PC-3 (cell line): ENCODE data around the gene NRG3. TPM values are rescaled to one million over a fixed set of nuclear protein-coding genes. Genes with fewer than 3 reads are reported as not detected.

Experiments used
- ATAC-seq: fragments of 200-7000 bp; cut with Tn5 transposase; 2 replicates; pipeline ENCODE4 v1.9.1; 2020; ENCODE audit warnings: mild to moderate bottlenecking, moderate library complexity
- BruUV-seq: library from RNA; stranded (reverse); fragments of 400-500 nt; replicated peaks from 2 replicates; lab custom pipeline; 2021; lab: Mats Ljungman, UMichigan
- CTCF ChIA-PET: fragments of 300-600 bp; sonication (Branson Sonifier 250); formaldehyde crosslinking; loops from one replicate; lab custom pipeline; 2022; ENCODE audit warnings: antibody characterized with exemption; lab: Charles Lee
- POLR2A ChIA-PET: fragments of 300-600 bp; sonication (Branson Sonifier 250); formaldehyde crosslinking; loops from one replicate; lab custom pipeline; 2022; ENCODE audit warnings: antibody characterized with exemption; ENCODE audit not compliant: unreplicated experiment; lab: Charles Lee
- DNase-seq: peaks from one replicate; pipeline ENCODE4 v3.0.0-alpha.2; 2015
- H2AFZ ChIP-seq: fragments of 300-600 bp; sonication (generic); 2 replicates; pipeline ENCODE4 v1.6.0; 2016; ENCODE audit warnings: antibody characterized with exemption, low read length
- H3F3A ChIP-seq: fragments of 300-600 bp; sonication (generic); one replicate; pipeline ENCODE4 v1.6.0; 2017; ENCODE audit warnings: antibody characterized with exemption, low read length, control low read depth, mild to moderate bottlenecking; ENCODE audit not compliant: unreplicated experiment
- H3K27ac ChIP-seq: fragments of 300-600 bp; sonication (generic); 2 replicates; pipeline ENCODE4 v1.5.1; 2016; ENCODE audit warnings: mild to moderate bottlenecking, low read length
- H3K27me3 ChIP-seq: fragments of 300-600 bp; sonication (generic); 2 replicates; pipeline ENCODE4 v1.6.1; 2016; ENCODE audit warnings: low read length, mixed read lengths
- H3K36me3 ChIP-seq: fragments of 300-600 bp; sonication (generic); 2 replicates; pipeline ENCODE4 v1.6.1; 2016; ENCODE audit warnings: low read depth, mixed run types, low read length, mixed read lengths
- H3K4me1 ChIP-seq: fragments of 300-600 bp; sonication (generic); 2 replicates; pipeline ENCODE4 v1.5.1; 2016; ENCODE audit warnings: low read length; ENCODE audit not compliant: insufficient read depth
- H3K4me2 ChIP-seq: fragments of 300-600 bp; sonication (generic); 2 replicates; pipeline ENCODE4 v1.6.0; 2016; ENCODE audit warnings: low read length
- H3K4me3 ChIP-seq: fragments of 300-600 bp; sonication (generic); 2 replicates; pipeline ENCODE4 v1.5.1; 2016; ENCODE audit warnings: mild to moderate bottlenecking, low read length, mixed read lengths
- H3K79me2 ChIP-seq: fragments of 300-600 bp; sonication (generic); 2 replicates; pipeline ENCODE4 v1.6.1; 2017; ENCODE audit warnings: low read length, mixed read lengths
- H3K9ac ChIP-seq: fragments of 300-600 bp; sonication (generic); 2 replicates; pipeline ENCODE4 v1.6.0; 2016; ENCODE audit warnings: mild to moderate bottlenecking, low read length
- H3K9me2 ChIP-seq: fragments of 300-600 bp; sonication (generic); replicated peaks from 2 replicates; pipeline ENCODE4 v1.6.1; 2016; ENCODE audit warnings: mixed run types, low read length, mixed read lengths
- H3K9me3 ChIP-seq: fragments of 300-600 bp; sonication (generic); 2 replicates; pipeline ENCODE4 v1.6.1; 2016; ENCODE audit warnings: low read length, mixed read lengths
- H4K20me1 ChIP-seq: fragments of 300-600 bp; sonication (generic); 2 replicates; pipeline ENCODE4 v1.6.1; 2016; ENCODE audit warnings: low read length, mixed read lengths
- EZH2 ChIP-seq: fragments of 300-600 bp; sonication (generic); IDR thresholded peaks from one replicate; pipeline ENCODE4 v1.6.1; 2017; ENCODE audit warnings: antibody characterized with exemption, mild to moderate bottlenecking, low read length; ENCODE audit not compliant: unreplicated experiment
- EZH2phosphoT487 ChIP-seq: fragments of 300-600 bp; sonication (generic); IDR thresholded peaks from 2 replicates; pipeline ENCODE4 v1.6.1; 2018; ENCODE audit warnings: mild to moderate bottlenecking, antibody characterized with exemption, low read length, borderline replicate concordance
- intact Hi-C: fragments of 100-400 bp; cut with micrococcal nuclease; formaldehyde crosslinking; loops from 2 replicates; pipeline ENCODE4 v1.9.0; 2023
- total RNA-seq: library from RNA; depleted of rRNA; stranded (reverse); fragments of >200 nt; gene quantifications from 2 replicates; pipeline ENCODE4 v1.2.3, GENCODE V29; 2014
- TF ChIP-seq, protein P1 (sequence below): fragments of 300-600 bp; sonication (generic); conservative IDR thresholded peaks from 2 replicates; pipeline ENCODE4 v1.5.1; 2017; ENCODE audit warnings: antibody characterized with exemption, low read depth, mild to moderate bottlenecking, low read length

Gene NRG3
- total RNA-seq, 1 experiment from 2014 or later: not detected

DNA sequence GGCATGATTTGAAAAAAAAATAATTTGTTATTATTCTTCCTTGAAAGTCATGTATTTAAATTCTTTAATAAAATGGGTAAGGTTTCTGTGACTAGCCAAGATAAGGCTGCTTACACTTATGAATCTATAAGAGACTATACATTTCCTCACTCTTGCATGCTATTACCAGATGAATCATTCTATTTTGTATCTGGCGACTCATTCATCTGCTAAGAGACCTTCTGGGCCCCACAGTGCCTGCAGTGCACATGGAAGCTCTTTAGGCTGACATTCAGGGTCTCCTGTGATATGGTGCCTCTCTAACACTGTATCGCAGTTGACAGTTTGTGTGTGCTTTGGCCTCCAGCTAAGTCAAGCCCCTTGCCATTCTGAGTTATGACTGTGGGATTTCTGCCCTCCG is 121.9 kb downstream of the NRG3 start:
- no peak overlapping the region for H3K27ac ChIP-seq
- H3K4me2 ChIP-seq: no peak overlapping the region
- no peaks in the 10 kb centered on the region for H3K27me3 ChIP-seq
- no peaks in the 10 kb centered on the region for H3K36me3 ChIP-seq
- intact Hi-C loops: no loop called here
- no peaks in the 10 kb centered on the region for H3K4me1 ChIP-seq
- H3K79me2 ChIP-seq: no peaks in the 10 kb centered on the region
- TF ChIP-seq EZH2 (no peak), EZH2phosphoT487 (no peak)
- TF ChIP-seq, protein P1, sequence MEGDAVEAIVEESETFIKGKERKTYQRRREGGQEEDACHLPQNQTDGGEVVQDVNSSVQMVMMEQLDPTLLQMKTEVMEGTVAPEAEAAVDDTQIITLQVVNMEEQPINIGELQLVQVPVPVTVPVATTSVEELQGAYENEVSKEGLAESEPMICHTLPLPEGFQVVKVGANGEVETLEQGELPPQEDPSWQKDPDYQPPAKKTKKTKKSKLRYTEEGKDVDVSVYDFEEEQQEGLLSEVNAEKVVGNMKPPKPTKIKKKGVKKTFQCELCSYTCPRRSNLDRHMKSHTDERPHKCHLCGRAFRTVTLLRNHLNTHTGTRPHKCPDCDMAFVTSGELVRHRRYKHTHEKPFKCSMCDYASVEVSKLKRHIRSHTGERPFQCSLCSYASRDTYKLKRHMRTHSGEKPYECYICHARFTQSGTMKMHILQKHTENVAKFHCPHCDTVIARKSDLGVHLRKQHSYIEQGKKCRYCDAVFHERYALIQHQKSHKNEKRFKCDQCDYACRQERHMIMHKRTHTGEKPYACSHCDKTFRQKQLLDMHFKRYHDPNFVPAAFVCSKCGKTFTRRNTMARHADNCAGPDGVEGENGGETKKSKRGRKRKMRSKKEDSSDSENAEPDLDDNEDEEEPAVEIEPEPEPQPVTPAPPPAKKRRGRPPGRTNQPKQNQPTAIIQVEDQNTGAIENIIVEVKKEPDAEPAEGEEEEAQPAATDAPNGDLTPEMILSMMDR: no peak
- POLR2A ChIA-PET: no interaction called here
- no peaks in the 10 kb centered on the region for H3K9me3 ChIP-seq
- H3F3A ChIP-seq: no peaks in the 10 kb centered on the region
- no TSS peak for BruUV-seq
- no peak for DNase-seq
- no peak overlapping the region for H2AFZ ChIP-seq
- no peak overlapping the region for H3K9ac ChIP-seq
- no peak overlapping the region for H3K4me3 ChIP-seq
- CTCF ChIA-PET: no interaction called here
- no peak for ATAC-seq
- H4K20me1 ChIP-seq: no peaks in the 10 kb centered on the region
- H3K9me2 ChIP-seq: no peaks in the 10 kb centered on the region

DNA sequence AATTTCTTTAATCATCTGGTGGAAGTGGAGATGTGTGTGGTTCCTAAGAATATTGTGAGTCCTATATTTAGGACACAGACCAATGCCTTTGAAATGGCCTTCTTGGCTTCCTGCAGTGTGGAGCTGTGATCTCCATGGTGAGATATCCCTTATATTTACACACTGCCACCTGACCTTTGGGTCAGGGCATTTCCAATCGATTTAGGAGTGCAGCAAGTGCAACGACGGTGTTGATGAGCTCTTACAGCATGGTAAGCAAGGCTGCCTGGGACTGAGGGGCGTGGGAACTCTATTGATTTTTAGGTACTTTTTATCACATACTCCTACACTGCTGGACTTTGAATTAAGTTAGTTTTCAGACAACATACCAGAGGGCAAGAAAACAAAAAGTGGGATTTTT is 146.0 kb downstream of the NRG3 start:
- Histone ChIP-seq H4K20me1 (no peaks in the 10 kb centered on the region), H3K36me3 (no peaks in the 10 kb centered on the region), H3F3A (no peaks in the 10 kb centered on the region), H3K9ac (no peak overlapping the region), H3K9me3 (no peaks in the 10 kb centered on the region), H3K9me2 (no peaks in the 10 kb centered on the region), H3K4me2 (no peak overlapping the region), H3K4me3 (no peak overlapping the region), H3K27ac (no peak overlapping the region), H2AFZ (no peak overlapping the region), H3K79me2 (no peaks in the 10 kb centered on the region), H3K4me1 (no peaks in the 10 kb centered on the region), H3K27me3 (no peaks in the 10 kb centered on the region)
- ATAC-seq (no peak), DNase-seq (no peak)
- BruUV-seq: no TSS peak
- POLR2A ChIA-PET: no interaction called here
- CTCF ChIA-PET: no interaction called here
- TF ChIP-seq, protein P1: no peak
- TF ChIP-seq EZH2phosphoT487: no peak
- TF ChIP-seq EZH2: no peak
- intact Hi-C loops: no loop called here

DNA sequence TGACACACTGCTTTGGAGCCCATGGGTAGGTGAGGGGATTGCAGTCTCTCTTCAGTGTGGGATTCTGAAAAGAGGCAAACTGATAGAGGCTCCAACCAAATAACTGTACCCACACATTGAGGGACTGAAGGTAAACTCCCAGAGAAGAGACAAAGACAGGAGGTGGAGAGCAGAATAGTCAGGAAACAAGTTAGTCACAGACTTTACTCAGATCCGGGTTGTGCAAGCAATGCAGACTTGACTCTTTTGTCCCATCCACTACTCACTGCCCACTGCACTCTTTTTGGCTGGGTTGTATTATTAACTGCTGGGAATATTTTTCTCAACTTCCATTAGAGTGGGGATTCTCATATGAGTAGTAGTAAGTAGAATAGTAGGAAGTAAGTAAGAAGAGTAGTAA is 152.7 kb downstream of the NRG3 start:
- no peaks in the 10 kb centered on the region for H3K36me3 ChIP-seq
- H3K79me2 ChIP-seq: no peaks in the 10 kb centered on the region
- TF ChIP-seq EZH2 (no peak), EZH2phosphoT487 (no peak)
- TF ChIP-seq, protein P1: no peak
- H3K4me1 ChIP-seq: no peaks in the 10 kb centered on the region
- H2AFZ ChIP-seq: no peak overlapping the region
- BruUV-seq: no TSS peak
- CTCF ChIA-PET: no interaction called here
- no peaks in the 10 kb centered on the region for H3F3A ChIP-seq
- no peaks in the 10 kb centered on the region for H3K9me2 ChIP-seq
- no peak overlapping the region for H3K4me2 ChIP-seq
- H4K20me1 ChIP-seq: no peaks in the 10 kb centered on the region
- H3K27ac ChIP-seq: no peak overlapping the region
- H3K9ac ChIP-seq: no peak overlapping the region
- no peak for ATAC-seq
- no peaks in the 10 kb centered on the region for H3K27me3 ChIP-seq
- POLR2A ChIA-PET: no interaction called here
- DNase-seq: no peak
- H3K9me3 ChIP-seq: no peaks in the 10 kb centered on the region
- intact Hi-C loops: no loop called here
- no peak overlapping the region for H3K4me3 ChIP-seq
